HG02938 (cell line): ENCODE data around the gene PIK3C2B.

ENCODE experiments used
- ATAC-seq: cut with Tn5 transposase; IDR thresholded peaks from one replicate; pipeline ENCODE4 v1.9.1; 2021; ENCODE audit warnings: mild to moderate bottlenecking, moderate library complexity; ENCODE audit not compliant: unreplicated experiment

PIK3C2B gene

DNA sequence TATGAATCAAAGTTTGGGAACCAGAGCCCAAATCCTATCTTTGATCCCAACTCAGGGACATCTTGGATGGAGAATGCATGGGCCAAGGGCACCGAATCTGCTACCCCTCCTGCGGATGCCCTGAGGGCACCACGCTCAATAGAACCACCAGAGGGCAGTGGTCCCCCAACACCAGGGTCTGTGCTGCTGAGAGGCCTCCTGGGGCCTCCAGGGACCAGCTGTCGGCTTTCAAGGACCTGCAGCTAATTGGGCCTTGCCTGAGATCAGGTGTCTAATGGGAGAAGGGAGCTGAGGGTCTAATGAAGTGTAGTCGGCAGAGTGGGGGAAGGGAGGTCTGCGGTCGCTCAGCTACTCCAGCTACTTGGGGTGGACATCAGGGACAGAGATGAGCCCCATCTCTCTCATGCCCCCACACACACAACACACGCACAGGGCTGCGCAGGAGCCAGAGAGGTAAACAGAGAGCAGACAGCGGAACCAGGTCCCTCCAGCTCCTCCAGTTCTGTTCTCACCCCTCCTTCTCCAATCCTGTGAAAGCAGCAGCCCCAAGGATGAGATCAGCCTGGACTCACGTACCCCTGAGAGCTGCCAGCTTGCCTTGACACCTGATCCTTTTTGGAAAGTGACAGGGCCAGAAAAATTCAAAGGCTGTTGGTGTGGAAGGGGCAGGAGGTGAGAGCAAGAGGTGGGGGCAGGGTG, 48.0 kb downstream of the PIK3C2B start:
- no peak for ATAC-seq

DNA sequence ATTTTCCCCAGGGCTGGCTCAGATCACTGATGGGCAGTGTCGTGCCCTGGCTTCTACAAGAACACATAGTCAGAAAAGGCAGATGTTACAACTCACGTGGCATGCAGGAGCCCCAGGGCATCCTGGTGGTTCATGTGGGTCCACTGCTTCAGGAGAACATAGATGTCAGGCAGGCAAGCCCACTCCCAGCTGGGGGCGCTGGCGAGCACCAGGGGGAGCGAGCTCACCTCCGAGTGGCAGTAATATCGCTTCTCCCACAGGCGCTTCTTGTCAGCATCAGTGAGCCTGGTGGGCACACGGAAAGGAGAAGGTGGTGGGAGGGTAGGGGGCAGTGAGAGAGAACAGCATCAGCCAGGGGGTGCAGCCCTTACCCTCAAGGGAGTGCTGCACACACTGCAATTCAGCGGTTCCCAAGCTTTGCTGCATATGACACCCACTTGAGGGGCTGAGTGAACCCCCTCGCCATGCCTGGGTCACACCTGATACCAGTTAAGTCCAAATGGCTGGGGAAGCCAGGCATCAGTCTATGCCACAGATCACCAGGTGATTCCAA, 48.7 kb downstream of the PIK3C2B start:
- ATAC-seq = no peak
